Liver (tissue), 3 donors: Measurements from ENCODE around the gene BEND3.

Source experiments
- CTCF ChIP-seq: fragments of 150-350 bp; IDR thresholded peaks from 2 replicates; pipeline ENCODE4 v1.5.1; 2017; ENCODE audit warnings: improper control_type of control experiment, low read depth, low read length; ENCODE audit not compliant: missing input control
- GABPA ChIP-seq, 2 donors: IDR thresholded peaks in 1 of 2; conservative IDR thresholded peaks in 1 of 2; 2 replicates each; pipeline ENCODE4 v1.6.1; 2016; ENCODE audit warnings: antibody characterized with exemption in 2 of 2, mild to moderate bottlenecking in 1 of 2, moderate library complexity in 1 of 2
- donor health status: healthy.
- donor health status: healthy.

GRCh38 chr6:107108201-107108890 is 7.0 kb downstream of the BEND3 start:
- no peak for TF ChIP-seq GABPA (IDR thresholded peaks at IDR 0.05 in 1 of 2, conservative IDR thresholded peaks at IDR 0.05 in 1 of 2)
- no peak for TF ChIP-seq CTCF
